ENCODE results near the gene ZSCAN5B. TPM values are rescaled to one million over a fixed set of nuclear protein-coding genes. Genes with fewer than 3 reads are reported as not detected.

The ZSCAN5B gene
- total and polyA plus RNA-seq, 2 of the 8 experiments (the other 6 are each of a cell fraction or from before 2014, with no cell fraction given), result not detected

DNA sequence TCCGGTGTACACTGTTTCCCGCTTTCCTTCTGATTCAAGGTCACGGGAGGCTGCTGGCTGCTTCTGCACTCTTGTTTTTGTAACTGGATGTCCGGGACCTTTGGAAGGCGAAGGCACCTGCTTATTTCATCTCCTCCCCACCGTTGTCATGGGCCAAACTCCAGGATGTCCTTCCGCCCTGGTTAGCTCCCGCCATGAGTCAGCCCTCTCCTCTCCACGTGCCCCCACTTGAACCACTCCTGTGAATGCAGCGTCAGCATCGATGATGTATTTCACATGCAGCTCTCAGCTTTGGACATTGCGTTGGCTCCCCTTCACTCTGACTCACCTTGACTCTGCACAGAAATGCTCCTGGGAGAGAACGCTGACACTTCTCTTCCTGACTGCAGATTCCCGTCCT, 27.3 kb downstream of the ZSCAN5B start:
- no peak overlapping the region for H2BK5ac ChIP-seq (ENCODE audit: low read depth, low read length)
- no peak overlapping the region for H2BK120ac ChIP-seq (replicated peaks; ENCODE audit: low read depth, low read length)
- 84% methylated on average over 14 of the region's 14 CpGs; no CpG with 5 or more reads in 1 of the 2 experiments for WGBS, 2 experiments (ENCODE audit: extremely low coverage in 1 of 2, insufficient coverage in 1 of 2, insufficient read length in 1 of 2, insufficient replicate concordance in 2 of 2, low coverage in 1 of 2, low lambda C conversion rate in 2 of 2, missing lambda C conversion rate in 1 of 2)
- no peak overlapping the region for H3K9ac ChIP-seq (replicated peaks in 1 of 4; ENCODE audit: extremely low read depth in 1 of 4, low read depth in 3 of 4, low read length in 3 of 4)
- H3K79me2 ChIP-seq (ENCODE audit: control insufficient read depth in 1 of 2, insufficient read depth in 2 of 2, low read length in 2 of 2), result no peaks in the 10 kb centered on the region
- DNase-seq (ENCODE audit: low read depth in 1 of 2, low spot score in 2 of 2) (no peak), FAIRE-seq (no peak)
- no peak overlapping the region for H2BK12ac ChIP-seq (ENCODE audit: low read depth, low read length)
- H3K14ac ChIP-seq (ENCODE audit: insufficient read length), result no peak overlapping the region
- no peaks in the 10 kb centered on the region for H3K27me3 ChIP-seq (replicated peaks in 1 of 4; ENCODE audit: control insufficient read depth in 3 of 4, extremely low read depth in 1 of 4, insufficient read depth in 3 of 4, low read length in 3 of 4)
- ChIA-PET CTCF (ENCODE audit: partially characterized antibody) (interaction anchor here (0.7 to 13.8 kb wide), 6 partner anchors 9 to 131 kb away, joined by 3 to 137 read pairs (median 4); no protein-coding TSS in a partner anchor), POLR2A (ENCODE audit: partially characterized antibody) (no interaction called here)
- H3K23me2 ChIP-seq (ENCODE audit: low read depth, low read length), result no peaks in the 10 kb centered on the region
- no peaks in the 10 kb centered on the region for H3K79me1 ChIP-seq (ENCODE audit: low read depth, low read length)
- H3K4me2 ChIP-seq (ENCODE audit: insufficient read depth in 1 of 2, low read depth in 2 of 2, low read length in 2 of 2), result no peak overlapping the region
- H3K27ac ChIP-seq (ENCODE audit: low read depth, low read length), result no peak overlapping the region
- H3K23ac ChIP-seq (ENCODE audit: insufficient read length), result no peak overlapping the region
- no peak overlapping the region for H2AFZ ChIP-seq (ENCODE audit: low read length)
- no peak overlapping the region for H2AK5ac ChIP-seq (ENCODE audit: low read depth, low read length)
- no peak overlapping the region for H3K18ac ChIP-seq (ENCODE audit: extremely low read depth, low read length)
- no peak overlapping the region for H2BK15ac ChIP-seq (ENCODE audit: low read length)
- H2BK20ac ChIP-seq (ENCODE audit: low read length), result no peak overlapping the region
- H4K20me1 ChIP-seq (replicated peaks in 1 of 2; ENCODE audit: control insufficient read depth in 1 of 2, insufficient read depth in 2 of 2, low read length in 2 of 2), result no peaks in the 10 kb centered on the region
- H3K4ac ChIP-seq (replicated peaks; ENCODE audit: insufficient read length, low read depth, low read length), result no peak overlapping the region
- H4K8ac ChIP-seq (ENCODE audit: extremely low read depth, insufficient read depth, low read length), result no peak overlapping the region; the same call in 1 of the 2 replicates
- H3K4me3 ChIP-seq (ENCODE audit: extremely low read depth in 1 of 4, insufficient read depth in 2 of 4, low read depth in 3 of 4, low read length in 4 of 4), result no peak overlapping the region
- H3K9me3 ChIP-seq (ENCODE audit: insufficient read depth in 2 of 2, low read depth in 1 of 2, low read length in 1 of 2), result no peaks in the 10 kb centered on the region
- H3K4me1 ChIP-seq (replicated peaks in 1 of 4; ENCODE audit: control insufficient read depth in 3 of 4, insufficient read depth in 4 of 4, low read length in 3 of 4), result no peaks in the 10 kb centered on the region
- no peak overlapping the region for H4K5ac ChIP-seq (ENCODE audit: insufficient read length, low read depth, low read length)
- H3K36me3 ChIP-seq (ENCODE audit: control insufficient read depth in 2 of 4, insufficient read depth in 4 of 4, low read length in 3 of 4), result no peaks in the 10 kb centered on the region
- H3K56ac ChIP-seq (replicated peaks; ENCODE audit: insufficient read length, low read depth, low read length), result no peak overlapping the region
- H4K91ac ChIP-seq (replicated peaks; ENCODE audit: insufficient read length, low read length), result no peak overlapping the region
- TF ChIP-seq JUN (IDR thresholded peaks at IDR 0.05; ENCODE audit: low read depth, low read length), result no peak
- TF ChIP-seq JUND (IDR thresholded peaks at IDR 0.05; ENCODE audit: low read length), result no peak
- no peak for TF ChIP-seq NRF1 (IDR thresholded peaks at IDR 0.05; ENCODE audit: low read depth, low read length)
- no peak for TF ChIP-seq EP300 (IDR thresholded peaks at IDR 0.05; ENCODE audit: borderline replicate concordance in 1 of 2, low read depth in 2 of 2, low read length in 2 of 2)
- TF ChIP-seq SUZ12 (IDR thresholded peaks at IDR 0.05; ENCODE audit: low read length), result no peak
- TF ChIP-seq RAD21 (IDR thresholded peaks at IDR 0.05 in 1 of 2, conservative IDR thresholded peaks at IDR 0.05 in 1 of 2; ENCODE audit: low read depth in 2 of 2, low read length in 2 of 2), result no peak
- TF ChIP-seq, protein P1, sequence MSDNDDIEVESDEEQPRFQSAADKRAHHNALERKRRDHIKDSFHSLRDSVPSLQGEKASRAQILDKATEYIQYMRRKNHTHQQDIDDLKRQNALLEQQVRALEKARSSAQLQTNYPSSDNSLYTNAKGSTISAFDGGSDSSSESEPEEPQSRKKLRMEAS (IDR thresholded peaks at IDR 0.05), result no peak
- TF ChIP-seq POLR2A (IDR thresholded peaks at IDR 0.05; ENCODE audit: control extremely low read depth in 1 of 2, low read depth in 2 of 2, low read length in 2 of 2), result no peak
- no peak for TF ChIP-seq EGR1 (IDR thresholded peaks at IDR 0.05; ENCODE audit: borderline replicate concordance, low read depth, low read length)
- no peak for TF ChIP-seq SIRT6 (IDR thresholded peaks at IDR 0.05; ENCODE audit: low read length)

Measured in H1 (cell line).